ENCODE measurements around the gene RHOJ. TPM values are rescaled to one million over a fixed set of nuclear protein-coding genes. Genes with fewer than 3 reads are reported as not detected.
"Not testable (repeated sequence)": the region's sequence is repeated elsewhere in the genome, so short reads cannot be mapped to it uniquely, and the experiment has no call there.

Gene RHOJ
- not detected for total RNA-seq

DNA sequence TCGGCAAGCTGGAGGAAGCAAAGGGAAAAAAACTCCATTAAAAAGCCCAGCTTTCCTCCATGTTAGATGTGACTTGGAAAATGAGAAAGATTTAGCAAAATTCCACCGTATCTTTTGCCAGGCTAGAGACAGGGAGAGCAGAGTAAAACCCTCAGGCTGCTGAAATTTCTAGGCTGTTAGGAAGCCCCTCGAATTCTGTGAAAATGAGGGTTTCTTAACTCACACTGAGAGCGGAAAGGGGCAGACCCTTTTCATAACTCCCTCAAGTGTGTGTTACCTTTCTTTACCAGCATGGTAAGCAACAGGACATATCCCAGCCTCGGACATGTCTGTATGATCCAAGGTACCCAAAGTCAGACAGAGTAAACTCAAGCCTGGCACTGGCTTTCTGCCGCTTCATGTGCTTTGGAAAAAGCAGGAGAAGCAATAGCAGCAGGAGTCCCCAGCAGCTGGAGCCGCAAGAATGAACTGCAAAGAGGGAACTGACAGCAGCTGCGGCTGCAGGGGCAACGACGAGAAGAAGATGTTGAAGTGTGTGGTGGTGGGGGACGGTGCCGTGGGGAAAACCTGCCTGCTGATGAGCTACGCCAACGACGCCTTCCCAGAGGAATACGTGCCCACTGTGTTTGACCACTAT lies at the start of gene RHOJ:
Gene RHOJ, plus strand, starts transcription at position 37 of the 637 bp plus-strand sequence. Its CDS starts 427 bp downstream, at position 464.
- ATAC-seq: no peak
- no peaks in the 10 kb centered on the region for H3K4me1 Mint-ChIP-seq (ENCODE audit: low read depth)
- no peaks in the 10 kb centered on the region for H3K9me3 Mint-ChIP-seq (ENCODE audit: insufficient read depth)
- POLR2A ChIA-PET: no interaction called here
- no peak within 1 kb of the TSS for H3K27ac Mint-ChIP-seq
- no peak for DNase-seq
- H3K27me3 Mint-ChIP-seq (ENCODE audit: low read depth): no peaks in the 10 kb centered on the region
- CTCF ChIA-PET: no interaction called here
- no peak within 1 kb of the TSS for H3K4me3 Mint-ChIP-seq
- H3K36me3 Mint-ChIP-seq (ENCODE audit: low read depth): no peaks in the 10 kb centered on the region

DNA sequence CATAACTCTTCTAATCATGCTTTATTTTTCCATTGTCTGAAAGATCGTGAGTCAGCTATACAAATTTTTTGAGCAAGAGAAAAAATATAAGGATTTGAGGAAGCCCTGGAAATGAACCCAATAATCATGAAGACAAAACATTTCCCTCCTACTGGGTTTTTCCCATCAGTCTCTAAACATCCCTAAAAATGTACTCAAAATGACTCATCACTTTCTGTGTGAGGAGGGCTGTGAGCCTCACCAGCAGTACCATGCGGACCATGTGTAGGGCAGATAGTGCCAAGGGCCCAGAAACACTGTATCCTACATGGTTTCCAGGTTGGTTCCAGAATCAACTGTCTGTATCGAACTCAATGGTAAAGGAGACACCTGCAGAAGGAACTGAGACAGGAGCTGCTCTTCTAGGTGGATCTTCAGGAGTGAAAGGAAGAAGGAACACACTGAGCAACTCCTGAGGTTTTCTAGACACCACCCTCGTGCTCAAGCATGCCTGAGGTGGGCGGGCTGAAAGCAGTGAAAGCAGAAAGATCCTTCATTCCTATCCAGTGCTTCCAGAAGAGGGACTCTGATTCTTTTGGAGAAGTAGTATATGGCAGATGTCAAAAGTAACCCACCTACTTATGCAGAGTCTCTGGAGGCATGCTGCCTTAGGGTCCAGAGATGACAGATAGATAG lies 48.6 kb upstream of the RHOJ start:
- H3K4me3 Mint-ChIP-seq: no peak overlapping the region
- no peaks in the 10 kb centered on the region for H3K27me3 Mint-ChIP-seq (ENCODE audit: low read depth)
- no peak overlapping the region for H3K27ac Mint-ChIP-seq
- ChIA-PET CTCF (no interaction called here), POLR2A (no interaction called here)
- ATAC-seq: no peak
- no peaks in the 10 kb centered on the region for H3K36me3 Mint-ChIP-seq (ENCODE audit: low read depth)
- DNase-seq: no peak
- no peaks in the 10 kb centered on the region for H3K9me3 Mint-ChIP-seq (ENCODE audit: insufficient read depth)
- H3K4me1 Mint-ChIP-seq (ENCODE audit: low read depth): no peaks in the 10 kb centered on the region

DNA sequence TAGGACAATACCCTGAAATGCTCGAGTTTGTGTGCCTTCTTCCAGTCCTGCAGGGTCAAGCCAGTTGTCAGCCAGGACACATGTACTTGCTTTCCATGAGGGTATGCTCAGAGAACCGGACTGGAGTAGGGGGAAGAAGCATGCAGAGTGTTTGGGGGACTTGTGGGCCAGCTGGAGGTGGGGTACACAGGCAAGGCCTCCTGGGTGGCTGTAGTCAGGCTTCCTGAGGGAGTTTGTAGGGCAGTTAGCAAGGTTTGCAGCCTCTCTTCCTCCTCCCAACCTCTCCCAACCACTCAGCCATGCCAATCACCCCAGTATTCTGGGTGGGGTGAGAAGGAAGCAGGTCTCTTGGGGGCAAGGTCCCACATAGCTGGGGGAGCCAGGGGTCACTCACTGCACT lies 47.0 kb upstream of the RHOJ start:
- Mint-ChIP-seq H3K27ac (no peak overlapping the region), H3K4me1 (ENCODE audit: low read depth) (no peaks in the 10 kb centered on the region), H3K9me3 (ENCODE audit: insufficient read depth) (no peaks in the 10 kb centered on the region), H3K4me3 (no peak overlapping the region), H3K27me3 (ENCODE audit: low read depth) (no peaks in the 10 kb centered on the region), H3K36me3 (ENCODE audit: low read depth) (no peaks in the 10 kb centered on the region)
- no peak for DNase-seq
- POLR2A ChIA-PET: no interaction called here
- ATAC-seq: no peak
- CTCF ChIA-PET: no interaction called here

DNA sequence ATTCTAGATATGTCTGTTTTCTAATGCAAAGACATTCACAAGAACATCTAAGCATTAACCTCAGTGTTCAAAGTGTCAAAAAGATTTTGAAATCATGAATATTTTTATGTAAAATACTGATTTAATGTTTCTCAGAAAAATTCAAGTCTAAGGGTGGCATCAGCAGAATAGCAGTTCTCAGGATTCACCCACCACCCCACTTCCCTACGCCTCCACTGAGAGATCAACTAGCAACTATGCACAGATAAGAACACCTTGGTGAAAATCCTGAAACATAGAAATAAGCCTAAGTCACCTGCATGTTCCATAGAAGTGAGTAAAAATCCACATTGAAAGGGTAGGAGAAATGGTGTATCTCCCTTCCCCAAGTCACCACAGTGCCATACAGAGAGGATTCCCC lies 40.9 kb upstream of the RHOJ start:
- no peaks in the 10 kb centered on the region for H3K36me3 Mint-ChIP-seq (ENCODE audit: low read depth)
- H3K4me1 Mint-ChIP-seq (ENCODE audit: low read depth): no peaks in the 10 kb centered on the region
- no peak for ATAC-seq
- H3K4me3 Mint-ChIP-seq: no peak overlapping the region
- ChIA-PET CTCF (no interaction called here), POLR2A (no interaction called here)
- H3K9me3 Mint-ChIP-seq (ENCODE audit: insufficient read depth): no peaks in the 10 kb centered on the region
- DNase-seq: no peak
- no peak overlapping the region for H3K27ac Mint-ChIP-seq
- H3K27me3 Mint-ChIP-seq (ENCODE audit: low read depth): no peaks in the 10 kb centered on the region

DNA sequence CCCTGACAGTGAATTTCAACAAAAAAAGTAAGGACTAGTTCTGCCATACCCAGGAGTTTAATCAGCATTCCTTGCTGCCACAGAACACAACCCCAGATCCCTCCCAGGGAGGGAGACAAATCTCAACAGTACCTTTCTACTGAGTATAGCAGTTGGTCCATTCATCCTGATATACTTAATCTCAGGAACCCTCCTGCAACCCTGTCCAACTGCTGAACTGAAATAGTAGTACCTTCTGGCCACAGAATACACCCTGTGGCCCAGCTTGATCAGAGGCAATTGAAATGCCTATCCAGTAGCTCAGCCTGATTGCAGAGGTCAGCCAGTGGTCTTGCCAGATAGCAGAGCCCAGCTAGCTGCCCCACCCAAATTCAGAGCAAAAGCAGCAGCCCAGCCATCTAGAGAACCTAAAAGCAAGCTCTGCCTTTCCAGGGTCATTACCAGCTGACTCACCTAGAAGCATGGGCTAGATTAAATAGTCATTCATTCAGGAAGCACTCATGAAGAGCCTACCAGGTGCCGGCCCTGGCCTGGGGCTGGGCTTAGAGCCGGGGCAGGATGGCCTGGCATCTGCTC lies 40.0 kb upstream of the RHOJ start:
- no peaks in the 10 kb centered on the region for H3K27me3 Mint-ChIP-seq (ENCODE audit: low read depth)
- H3K36me3 Mint-ChIP-seq (ENCODE audit: low read depth): no peaks in the 10 kb centered on the region
- ATAC-seq: no peak
- POLR2A ChIA-PET: no interaction called here
- no peak overlapping the region for H3K4me3 Mint-ChIP-seq
- DNase-seq: no peak
- no peaks in the 10 kb centered on the region for H3K9me3 Mint-ChIP-seq (ENCODE audit: insufficient read depth)
- H3K27ac Mint-ChIP-seq: no peak overlapping the region
- CTCF ChIA-PET: no interaction called here
- no peaks in the 10 kb centered on the region for H3K4me1 Mint-ChIP-seq (ENCODE audit: low read depth)

DNA sequence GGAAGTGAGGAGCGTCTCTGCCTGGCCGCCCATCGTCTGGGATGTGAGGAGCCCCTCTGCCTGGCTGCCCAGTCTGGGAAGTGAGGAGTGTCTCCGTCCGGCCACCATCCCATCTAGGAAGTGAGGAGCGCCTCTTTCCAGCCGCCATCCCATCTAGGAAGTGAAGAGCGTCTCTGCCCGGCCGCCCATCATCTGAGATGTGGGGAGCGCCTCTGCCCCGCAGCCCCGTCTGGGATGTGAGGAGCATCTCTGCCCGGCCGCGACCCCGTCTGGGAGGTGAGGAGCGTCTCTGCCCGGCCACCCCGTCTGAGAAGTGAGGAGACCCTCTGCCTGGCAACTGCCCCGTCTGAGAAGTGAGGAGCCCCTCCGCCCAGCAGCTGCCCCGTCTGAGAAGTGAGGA lies 39.0 kb upstream of the RHOJ start:
- not testable (repeated sequence) for H3K4me1 Mint-ChIP-seq (ENCODE audit: low read depth); ATAC-seq; H3K27ac Mint-ChIP-seq

DNA sequence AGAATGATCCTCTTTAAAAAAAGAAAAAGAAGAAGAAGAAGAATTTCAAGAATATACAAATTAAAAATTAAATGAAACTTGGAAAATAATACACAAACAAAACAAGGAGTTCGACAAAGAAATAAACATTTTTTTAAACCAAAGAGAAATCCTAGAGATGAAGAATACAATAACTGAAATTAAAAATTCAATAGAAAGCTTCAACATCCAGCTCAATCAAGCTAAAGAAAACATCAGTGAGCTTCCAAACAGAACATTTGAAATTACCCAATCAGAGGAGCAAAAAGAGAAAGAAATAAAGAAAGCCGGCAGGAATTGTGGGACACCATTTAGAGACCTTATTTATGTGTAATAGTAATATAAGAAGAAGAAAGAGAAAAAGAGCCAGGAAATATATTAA lies 37.2 kb upstream of the RHOJ start:
- POLR2A ChIA-PET: no interaction called here
- H3K4me1 Mint-ChIP-seq (ENCODE audit: low read depth): no peaks in the 10 kb centered on the region
- H3K4me3 Mint-ChIP-seq: no peak overlapping the region

More for the DNA sequence above, 39.0 kb upstream of the RHOJ start:
- DNase-seq; H3K36me3 Mint-ChIP-seq (ENCODE audit: low read depth); CTCF ChIA-PET; POLR2A ChIA-PET; H3K27me3 Mint-ChIP-seq (ENCODE audit: low read depth); H3K4me3 Mint-ChIP-seq; H3K9me3 Mint-ChIP-seq (ENCODE audit: insufficient read depth): not testable (repeated sequence)

DNA sequence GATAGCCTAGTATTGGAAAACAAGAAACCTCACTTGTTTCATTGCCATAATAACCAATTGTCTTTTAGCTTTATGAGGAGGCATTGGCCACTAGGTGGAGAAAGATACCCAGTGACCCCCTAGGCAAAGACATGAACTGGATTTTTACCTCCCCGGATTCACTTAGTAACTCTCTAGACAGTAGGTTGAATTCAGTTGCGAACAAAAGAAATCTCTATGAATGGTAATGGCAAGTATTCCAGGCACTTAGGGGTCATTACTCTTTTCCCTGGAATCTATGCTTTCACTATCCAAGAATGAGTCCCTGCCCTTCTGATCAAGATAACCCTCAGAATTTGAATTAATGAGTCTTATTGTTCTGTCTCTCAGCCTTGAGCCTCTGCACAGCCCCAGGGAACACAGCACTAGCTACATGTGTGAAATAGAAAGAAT lies 29.5 kb upstream of the RHOJ start:
- Mint-ChIP-seq H3K4me1 (ENCODE audit: low read depth) (no peaks in the 10 kb centered on the region), H3K27me3 (ENCODE audit: low read depth) (peaks cover 5% of the 10 kb centered on the region), H3K36me3 (ENCODE audit: low read depth) (no peaks in the 10 kb centered on the region), H3K4me3 (no peak overlapping the region), H3K27ac (no peak overlapping the region), H3K9me3 (ENCODE audit: insufficient read depth) (no peaks in the 10 kb centered on the region)
- DNase-seq: no peak
- POLR2A ChIA-PET: no interaction called here
- ATAC-seq: no peak
- CTCF ChIA-PET: no interaction called here

More for the DNA sequence above, 37.2 kb upstream of the RHOJ start:
- DNase-seq (no peak), ATAC-seq (no peak)
- no peak overlapping the region for H3K27ac Mint-ChIP-seq
- no peaks in the 10 kb centered on the region for H3K9me3 Mint-ChIP-seq (ENCODE audit: insufficient read depth)
- peaks cover 6% of the 10 kb centered on the region for H3K27me3 Mint-ChIP-seq (ENCODE audit: low read depth)
- H3K36me3 Mint-ChIP-seq (ENCODE audit: low read depth): no peaks in the 10 kb centered on the region
- CTCF ChIA-PET: no interaction called here

DNA sequence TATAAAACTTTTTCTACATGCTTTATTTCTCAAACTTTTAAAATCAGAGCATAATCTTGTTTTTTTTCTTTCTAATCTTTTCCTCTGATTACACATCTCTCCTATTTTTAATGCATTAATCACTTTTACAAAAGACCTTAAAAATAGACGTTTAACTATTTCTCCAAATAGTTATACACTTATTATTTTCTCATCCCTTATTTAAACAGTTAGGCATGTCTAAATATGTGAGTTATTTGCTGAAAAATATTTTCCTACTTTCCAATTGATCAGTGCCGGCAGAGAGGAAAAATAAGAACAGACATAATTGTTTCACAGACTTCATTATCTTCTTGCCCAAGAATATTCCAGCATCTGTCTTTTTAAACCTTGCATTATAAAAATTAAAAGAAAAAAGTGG lies 28.7 kb upstream of the RHOJ start:
- CTCF ChIA-PET: no interaction called here
- DNase-seq: no peak
- Mint-ChIP-seq H3K4me3 (no peak overlapping the region), H3K4me1 (ENCODE audit: low read depth) (no peaks in the 10 kb centered on the region), H3K9me3 (ENCODE audit: insufficient read depth) (no peaks in the 10 kb centered on the region), H3K27ac (no peak overlapping the region), H3K36me3 (ENCODE audit: low read depth) (no peaks in the 10 kb centered on the region), H3K27me3 (ENCODE audit: low read depth) (peaks cover 3% of the 10 kb centered on the region)
- POLR2A ChIA-PET: no interaction called here
- ATAC-seq: no peak

DNA sequence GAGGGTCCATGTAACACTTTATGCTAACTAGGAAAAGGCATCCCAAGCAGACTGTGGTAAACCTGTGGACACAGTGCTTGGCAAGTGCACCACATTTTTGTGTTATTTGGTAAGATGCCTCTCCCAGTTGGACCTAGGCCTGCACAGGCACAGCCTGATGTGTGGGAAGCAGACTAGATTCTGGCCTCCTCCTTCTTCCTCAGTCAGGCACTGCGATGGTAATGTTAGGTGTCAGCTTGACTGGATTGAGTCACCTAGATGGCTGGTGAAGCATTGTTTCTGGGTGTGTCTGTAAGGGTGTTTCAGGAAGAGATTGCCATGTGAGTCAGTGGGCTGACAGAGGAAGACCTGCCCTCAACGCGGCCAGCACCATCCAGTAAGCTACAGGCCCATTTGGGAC lies 25.3 kb upstream of the RHOJ start:
- ChIA-PET POLR2A (no interaction called here), CTCF (no interaction called here)
- H3K9me3 Mint-ChIP-seq (ENCODE audit: insufficient read depth): no peaks in the 10 kb centered on the region
- H3K4me1 Mint-ChIP-seq (ENCODE audit: low read depth): no peaks in the 10 kb centered on the region
- ATAC-seq (no peak), DNase-seq (no peak)
- H3K36me3 Mint-ChIP-seq (ENCODE audit: low read depth): no peaks in the 10 kb centered on the region
- H3K4me3 Mint-ChIP-seq: no peak overlapping the region
- no peak overlapping the region for H3K27ac Mint-ChIP-seq
- no peaks in the 10 kb centered on the region for H3K27me3 Mint-ChIP-seq (ENCODE audit: low read depth)

DNA sequence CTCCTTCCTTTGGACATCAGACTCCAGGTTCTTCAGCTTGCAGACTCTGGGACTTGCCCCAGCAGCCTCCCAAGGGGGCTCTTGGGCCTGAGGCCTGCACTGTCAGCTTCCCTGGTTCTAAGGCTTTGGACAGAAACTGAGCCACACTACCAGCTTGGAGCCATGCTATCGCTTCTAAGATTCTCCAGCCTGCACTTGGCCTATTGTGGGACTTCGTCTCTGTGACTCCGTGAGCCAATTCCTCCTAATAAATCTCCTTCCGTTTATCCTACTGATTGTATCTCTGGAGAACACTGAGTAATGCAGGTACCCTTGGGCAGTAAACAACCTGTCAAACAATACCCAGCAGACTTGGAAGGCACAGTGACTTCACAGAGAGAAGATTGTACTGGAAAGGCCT lies 24.9 kb upstream of the RHOJ start:
- Mint-ChIP-seq H3K36me3 (ENCODE audit: low read depth) (no peaks in the 10 kb centered on the region), H3K27me3 (ENCODE audit: low read depth) (no peaks in the 10 kb centered on the region), H3K4me1 (ENCODE audit: low read depth) (no peaks in the 10 kb centered on the region), H3K27ac (no peak overlapping the region), H3K9me3 (ENCODE audit: insufficient read depth) (no peaks in the 10 kb centered on the region), H3K4me3 (no peak overlapping the region)
- DNase-seq (no peak), ATAC-seq (no peak)
- ChIA-PET CTCF (no interaction called here), POLR2A (no interaction called here)

DNA sequence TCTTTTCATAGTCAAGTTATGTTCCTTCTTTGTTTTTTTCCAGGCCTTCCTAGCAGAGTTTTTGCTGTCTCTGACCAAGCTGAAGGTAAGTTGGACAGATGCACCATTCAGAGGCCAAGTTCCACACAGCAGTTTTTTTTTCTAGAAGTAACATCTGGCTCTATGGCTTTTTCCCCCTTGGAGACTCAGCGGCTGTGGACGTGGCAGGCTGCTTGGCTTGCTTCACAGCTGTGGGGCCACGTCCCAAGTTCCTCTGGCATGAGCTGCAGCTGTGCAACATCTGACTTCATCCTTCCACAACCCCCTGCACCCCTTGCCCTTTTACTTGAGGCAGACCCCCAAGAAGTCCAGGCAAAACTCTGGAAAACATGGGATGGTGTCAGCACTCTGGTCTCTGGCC lies 24.2 kb upstream of the RHOJ start:
- Mint-ChIP-seq H3K36me3 (ENCODE audit: low read depth) (no peaks in the 10 kb centered on the region), H3K27me3 (ENCODE audit: low read depth) (no peaks in the 10 kb centered on the region), H3K4me1 (ENCODE audit: low read depth) (no peaks in the 10 kb centered on the region), H3K4me3 (no peak overlapping the region), H3K27ac (no peak overlapping the region), H3K9me3 (ENCODE audit: insufficient read depth) (no peaks in the 10 kb centered on the region)
- ChIA-PET POLR2A (no interaction called here), CTCF (no interaction called here)
- ATAC-seq (no peak), DNase-seq (no peak)

DNA sequence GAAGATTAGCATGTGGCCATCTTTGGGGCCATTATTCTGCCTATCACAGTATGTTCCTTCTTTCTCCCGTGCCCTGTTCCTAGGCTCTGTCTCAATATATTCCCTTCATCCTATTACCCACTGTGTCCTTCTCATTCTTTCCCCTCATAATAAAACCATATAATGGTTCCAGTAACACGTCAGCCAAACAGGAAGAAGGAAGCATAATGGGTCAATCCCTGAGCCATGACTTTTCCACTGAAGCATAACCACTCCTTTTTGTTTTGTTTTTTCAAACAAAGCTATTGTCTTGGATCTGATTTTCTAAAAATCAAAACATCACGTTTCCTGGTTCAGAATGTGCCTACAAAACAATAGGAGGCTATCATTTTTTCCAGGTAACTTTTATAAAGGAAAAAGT lies 21.3 kb upstream of the RHOJ start:
- no peaks in the 10 kb centered on the region for H3K36me3 Mint-ChIP-seq (ENCODE audit: low read depth)
- CTCF ChIA-PET: no interaction called here
- H3K27me3 Mint-ChIP-seq (ENCODE audit: low read depth): no peaks in the 10 kb centered on the region
- ATAC-seq (no peak), DNase-seq (no peak)
- H3K4me1 Mint-ChIP-seq (ENCODE audit: low read depth): no peaks in the 10 kb centered on the region
- no peak overlapping the region for H3K27ac Mint-ChIP-seq
- no peaks in the 10 kb centered on the region for H3K9me3 Mint-ChIP-seq (ENCODE audit: insufficient read depth)
- no peak overlapping the region for H3K4me3 Mint-ChIP-seq
- POLR2A ChIA-PET: no interaction called here

All from activated CD8-positive, alpha-beta T cell treated with anti-CD3 and anti-CD28 coated beads, Interleukin-2, amount 10 ng/mL, durations not matched to agents 7 days and 5 days (primary cell).